Daoy (cell line): Measurements from ENCODE around the gene CCDC194. TPM values are rescaled to one million over a fixed set of nuclear protein-coding genes. Genes with fewer than 3 reads are reported as not detected.

Source experiments
- total RNA-seq: library from RNA; depleted of rRNA; stranded (reverse); fragments of >200 nt; shearing (Covaris generic); gene quantifications from 2 replicates; pipeline ENCODE4 v1.2.3, GENCODE V29; 2014; rRNA removed

Gene CCDC194
- total RNA-seq, 1 experiment from 2014 or later: 0.69 TPM

Other genes starting within 250 kb of the CCDC194 start
- gene USE1, start 178.8 kb downstream of the CCDC194 start, total RNA-seq: 25.5 and 33.5 TPM in 2 replicates
- 0.18 and 1.6 TPM in 2 replicates for gene OCEL1, start 168.0 kb downstream of the CCDC194 start, total RNA-seq
- gene NR2F6, start 148.3 kb downstream of the CCDC194 start, total RNA-seq: 44.5 and 51.8 TPM in 2 replicates
- gene USHBP1, start 129.5 kb downstream of the CCDC194 start, total RNA-seq: not detected in 2 replicates
- 174 and 192 TPM in 2 replicates for gene BABAM1, start 126.8 kb downstream of the CCDC194 start, total RNA-seq
- gene ANKLE1, start 112.3 kb downstream of the CCDC194 start, total RNA-seq: 1.6 and 2.3 TPM in 2 replicates
- gene ABHD8, start 90.8 kb downstream of the CCDC194 start, total RNA-seq: 7.6 and 11.6 TPM in 2 replicates
- 68.9 and 94.4 TPM in 2 replicates for gene MRPL34, start 88.3 kb downstream of the CCDC194 start, total RNA-seq
- gene DDA1, start 84.6 kb downstream of the CCDC194 start, total RNA-seq: 50.1 and 63.0 TPM in 2 replicates
- gene ANO8, start 59.3 kb downstream of the CCDC194 start, total RNA-seq: 2.5 TPM in 2 replicates
- 42.5 and 43.1 TPM in 2 replicates for gene GTPBP3, start 56.6 kb downstream of the CCDC194 start, total RNA-seq
- not detected in 2 replicates for gene PLVAP, start 16.9 kb downstream of the CCDC194 start, total RNA-seq
- gene BST2, start 11.4 kb upstream of the CCDC194 start, total RNA-seq: 0.83 and 4.4 TPM in 2 replicates
- 82.3 and 102 TPM in 2 replicates for gene MVB12A, start 25.9 kb upstream of the CCDC194 start, total RNA-seq
- gene TMEM221, start 54.5 kb upstream of the CCDC194 start, total RNA-seq: not detected in 2 replicates
- not detected in 2 replicates for gene NXNL1, start 66.7 kb upstream of the CCDC194 start, total RNA-seq
- 0.98 and 3.7 TPM in 2 replicates for gene SLC27A1, start 76.3 kb upstream of the CCDC194 start, total RNA-seq
- gene PGLS, start 117.5 kb upstream of the CCDC194 start, total RNA-seq: 40.8 and 95.0 TPM in 2 replicates
- 58.8 and 60.5 TPM in 2 replicates for gene COLGALT1, start 161.5 kb upstream of the CCDC194 start, total RNA-seq